LNCaP clone FGC (cell line): ENCODE data around the gene TLR3.
"Not testable (repeated sequence)": the region's sequence is repeated elsewhere in the genome, so short reads cannot be mapped to it uniquely, and the experiment has no call there.

Experiments
- DNase-seq: peaks from one replicate; pipeline ENCODE4 v3.0.0-alpha.2; 2011; ENCODE audit warnings: low read depth
- H3K4me3 ChIP-seq: 2 replicates; pipeline ENCODE4 v1.5.1; 2011; ENCODE audit warnings: mild to moderate bottlenecking, low read depth, low read length, control low read depth
- CTCF ChIP-seq: IDR thresholded peaks from 2 replicates; pipeline ENCODE4 v1.5.1; 2012; ENCODE audit warnings: mild to moderate bottlenecking; ENCODE audit not compliant: control insufficient read depth, insufficient read depth; ENCODE audit errors: extremely low read depth

Gene TLR3

GRCh38 chr4:186033027-186033426 lies 35.9 kb upstream of the TLR3 start:
- no peak for DNase-seq
- H3K4me3 ChIP-seq, result no peak overlapping the region
- no peak for TF ChIP-seq CTCF

DNA sequence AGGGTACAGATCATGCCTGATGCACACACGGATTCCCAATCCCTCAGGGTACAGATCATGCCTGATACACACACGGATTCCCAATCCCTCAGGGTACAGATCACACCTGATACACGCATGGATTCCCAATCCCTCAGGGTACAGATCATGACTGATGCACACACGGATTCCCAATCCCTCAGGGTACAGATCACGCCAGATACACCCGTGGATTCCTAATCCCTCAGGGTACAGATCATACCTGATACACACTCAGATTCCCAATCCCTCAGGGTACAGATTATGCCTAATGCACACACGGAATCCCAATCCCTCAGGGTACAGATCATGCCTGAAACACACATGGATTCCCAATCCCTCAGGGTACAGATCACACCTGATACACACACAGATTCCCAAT lies 34.3 kb upstream of the TLR3 start:
- not testable (repeated sequence) for H3K4me3 ChIP-seq, DNase-seq

DNA sequence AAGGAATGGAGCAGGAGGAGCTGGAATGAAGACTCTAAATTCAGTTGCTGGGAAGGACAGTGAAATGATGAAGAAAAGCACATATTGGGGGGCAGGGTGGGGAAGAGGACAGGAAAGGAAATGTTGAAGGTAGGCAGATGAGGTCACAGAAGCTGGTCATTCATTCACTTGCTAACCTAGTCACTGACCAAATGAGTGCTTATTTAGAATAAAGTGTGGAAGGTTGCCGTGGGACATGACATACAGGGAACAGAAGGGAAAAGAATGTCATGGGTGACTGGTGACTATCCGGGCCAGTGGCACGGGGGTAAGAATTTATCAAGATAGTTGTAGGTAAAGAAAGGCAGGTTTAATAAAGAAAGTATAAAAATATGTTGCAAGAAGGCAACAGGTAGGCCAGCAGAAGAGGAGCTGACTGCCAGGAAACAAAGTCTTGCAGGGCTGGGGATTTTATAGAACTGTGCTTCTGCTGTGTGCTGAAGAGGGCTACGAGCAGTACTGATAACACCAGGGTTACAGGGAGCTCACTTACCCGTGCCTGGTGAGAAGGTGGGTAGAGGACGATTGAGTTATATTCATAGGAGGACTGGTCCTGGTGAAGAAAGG lies 31.9 kb upstream of the TLR3 start:
- no peak overlapping the region for H3K4me3 ChIP-seq
- TF ChIP-seq CTCF, result no peak
- DNase-seq, result no peak

- TF ChIP-seq CTCF, result peak; percentile 82
These were observed 31.0 kb upstream of the TLR3 start for GRCh38 chr4:186037692-186038658.

DNA sequence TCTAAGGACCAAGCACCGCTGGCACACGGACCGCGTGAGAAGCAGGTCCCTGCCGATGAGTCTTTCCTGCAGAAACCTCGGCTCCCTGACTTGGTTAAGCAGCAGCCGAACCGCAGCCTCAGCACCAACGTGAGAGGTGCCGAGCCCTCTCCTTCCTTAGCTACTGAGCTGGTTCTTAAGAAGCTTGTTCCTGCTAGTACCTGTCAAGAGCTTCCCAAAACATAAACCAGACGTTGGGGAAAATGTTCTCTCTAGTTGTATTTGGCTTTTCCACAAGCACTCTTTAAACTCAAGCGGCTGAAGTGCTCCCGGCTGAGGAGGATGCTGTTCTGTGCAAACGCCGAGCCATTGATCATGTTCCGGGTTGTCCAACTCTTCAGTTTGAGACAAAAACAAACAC lies 29.3 kb upstream of the TLR3 start:
- H3K4me3 ChIP-seq, result no peak overlapping the region
- no peak for DNase-seq
- TF ChIP-seq CTCF, result no peak

More at GRCh38 chr4:186037692-186038658, 31.0 kb upstream of the TLR3 start:
- peak; percentile 63 for DNase-seq
- no peak overlapping the region for H3K4me3 ChIP-seq

DNA sequence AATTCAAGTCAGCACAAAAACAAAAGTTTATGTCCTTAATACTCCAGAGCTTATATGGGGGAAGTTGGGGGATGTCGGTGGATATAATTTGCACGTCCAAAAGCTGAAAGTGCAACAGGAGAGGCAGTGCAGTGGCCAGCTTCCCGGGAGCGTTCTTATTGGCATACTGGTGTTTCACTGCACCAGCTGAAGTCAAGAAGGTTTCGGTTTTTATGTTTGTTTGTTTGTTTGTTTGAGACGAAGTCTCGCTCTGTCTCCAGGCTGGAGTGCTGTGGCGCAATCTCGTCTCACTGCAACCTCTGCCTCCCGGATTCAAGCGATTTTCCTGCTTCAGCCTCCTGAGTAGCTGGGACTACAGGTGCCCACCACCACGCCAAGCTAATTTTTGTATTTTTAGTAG lies 28.6 kb upstream of the TLR3 start:
- no peak for TF ChIP-seq CTCF
- DNase-seq, result no peak
- H3K4me3 ChIP-seq, result no peak overlapping the region

DNA sequence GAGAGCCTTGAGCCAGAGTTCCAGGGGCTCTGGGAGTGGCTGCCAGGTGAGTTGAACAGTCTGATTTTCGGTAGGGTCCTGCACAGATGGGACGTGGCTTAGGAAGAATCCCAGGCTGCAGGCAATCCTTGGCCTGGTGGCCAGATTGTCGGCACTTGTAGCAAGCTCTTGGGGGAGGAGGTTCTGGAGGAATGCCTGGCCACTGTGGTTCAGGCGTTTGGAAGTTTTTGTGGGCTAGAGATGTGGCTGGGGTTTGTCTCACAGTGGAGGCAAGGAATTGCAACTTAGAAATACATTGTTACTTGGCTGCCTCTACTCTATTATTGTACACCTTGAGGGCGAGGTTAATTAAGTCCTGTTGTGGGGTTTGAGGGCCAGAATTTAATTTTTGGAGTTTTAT lies 21.5 kb upstream of the TLR3 start:
- not testable (repeated sequence) for H3K4me3 ChIP-seq, DNase-seq

GRCh38 chr4:186050135-186050534 lies 18.8 kb upstream of the TLR3 start:
- DNase-seq, H3K4me3 ChIP-seq: not testable (repeated sequence)
